GM23338 (cell line): ENCODE results near the gene PHF8. TPM values are rescaled to one million over a fixed set of nuclear protein-coding genes. Genes with fewer than 3 reads are reported as not detected.

Source experiments
- ATAC-seq: fragments of 200-7000 bp; cut with Tn5 transposase; 3 replicates; pipeline ENCODE4 v1.9.1; 2020
- DNase-seq: peaks from one replicate; pipeline ENCODE4 v3.0.0-alpha.2; 2015; ENCODE audit warnings: low spot score
- H2AFZ ChIP-seq: fragments of 200-600 bp; sonication (generic); 2 replicates; pipeline ENCODE4 v1.8.0; 2016; ENCODE audit warnings: antibody characterized with exemption, mild to moderate bottlenecking, moderate library complexity
- H3F3A ChIP-seq: fragments of 200-600 bp; sonication (generic); replicated peaks from 2 replicates; pipeline ENCODE4 v1.8.0; 2017; ENCODE audit warnings: antibody characterized with exemption, mixed run types, low read depth
- H3K27ac ChIP-seq: fragments of 200-600 bp; sonication (generic); 2 replicates; pipeline ENCODE4 v1.6.1; 2016; ENCODE audit warnings: low read depth
- H3K27me3 ChIP-seq: fragments of 200-600 bp; sonication (generic); 2 replicates; pipeline ENCODE4 v1.8.0; 2016; ENCODE audit warnings: mild to moderate bottlenecking, mixed run types, moderate library complexity; ENCODE audit not compliant: insufficient read depth
- H3K36me3 ChIP-seq: fragments of 200-600 bp; sonication (generic); 2 replicates; pipeline ENCODE4 v1.8.0; 2016; ENCODE audit warnings: mild to moderate bottlenecking; ENCODE audit not compliant: insufficient read depth
- H3K4me1 ChIP-seq: fragments of 200-600 bp; sonication (generic); 2 replicates; pipeline ENCODE4 v1.8.0; 2016; ENCODE audit warnings: mild to moderate bottlenecking, moderate library complexity; ENCODE audit not compliant: insufficient read depth
- H3K4me2 ChIP-seq: fragments of 200-600 bp; sonication (generic); 2 replicates; pipeline ENCODE4 v1.7.1; 2017; ENCODE audit warnings: mixed run types
- H3K4me3 ChIP-seq: fragments of 200-600 bp; sonication (generic); 2 replicates; pipeline ENCODE4 v1.6.1; 2016; ENCODE audit warnings: mixed run types
- H3K79me2 ChIP-seq: fragments of 200-600 bp; sonication (generic); replicated peaks from 2 replicates; pipeline ENCODE4 v1.8.0; 2017; ENCODE audit warnings: mild to moderate bottlenecking; ENCODE audit not compliant: insufficient read depth
- H3K9me2 ChIP-seq: fragments of 200-600 bp; sonication (generic); 2 replicates; pipeline ENCODE4 v1.8.0; 2017; ENCODE audit not compliant: insufficient read depth
- H4K20me1 ChIP-seq: fragments of 200-600 bp; sonication (generic); replicated peaks from 2 replicates; pipeline ENCODE4 v1.8.0; 2017; ENCODE audit warnings: mild to moderate bottlenecking; ENCODE audit not compliant: insufficient read depth
- H3K27ac Mint-ChIP-seq: 2 replicates; pipeline ENCODE4 v1.8.0; 2020; ENCODE audit warnings: inconsistent platforms, mild to moderate bottlenecking, moderate library complexity, mixed read lengths
- H3K27me3 Mint-ChIP-seq: 3 replicates; pipeline ENCODE4 v1.8.0; 2022; ENCODE audit warnings: low read depth, mild to moderate bottlenecking, moderate library complexity, mixed read lengths, inconsistent platforms; ENCODE audit not compliant: insufficient read depth, poor library complexity
- H3K36me3 Mint-ChIP-seq: 3 replicates; pipeline ENCODE4 v1.8.0; 2021; ENCODE audit warnings: low read depth, mild to moderate bottlenecking, inconsistent platforms, moderate library complexity, mixed read lengths
- H3K4me1 Mint-ChIP-seq: 3 replicates; pipeline ENCODE4 v1.8.0; 2020; ENCODE audit warnings: mild to moderate bottlenecking, inconsistent platforms, mixed read lengths
- H3K4me3 Mint-ChIP-seq: 3 replicates; pipeline ENCODE4 v1.8.0; 2021; ENCODE audit warnings: moderate library complexity, mild to moderate bottlenecking, inconsistent platforms, mixed read lengths
- H3K9me3 Mint-ChIP-seq: 3 replicates; pipeline ENCODE4 v1.8.0; 2020; ENCODE audit warnings: moderate library complexity, mild to moderate bottlenecking, inconsistent platforms, mixed read lengths
- EZH2phosphoT487 ChIP-seq: fragments of 200-600 bp; sonication (generic); IDR thresholded peaks from one replicate; pipeline ENCODE4 v1.8.1; 2018; ENCODE audit warnings: antibody characterized with exemption; ENCODE audit not compliant: unreplicated experiment
- POLR2AphosphoS5 ChIP-seq: IDR thresholded peaks from 2 replicates; pipeline ENCODE4 v1.6.1; 2016; ENCODE audit warnings: antibody characterized with exemption, low read depth
- STAT1 ChIP-seq: IDR thresholded peaks from one replicate; pipeline ENCODE4 v1.6.1; 2016; ENCODE audit warnings: antibody characterized with exemption; ENCODE audit not compliant: unreplicated experiment
- ZNF331 ChIP-seq: fragments of 250-450 bp; sonication (Bioruptor Pico); IDR thresholded peaks from 2 replicates; pipeline ENCODE4 v1.5.0; 2020; ENCODE audit warnings: low read depth, mild to moderate bottlenecking, moderate library complexity
- polyA plus RNA-seq: library from polyadenylated mRNA; unstranded; fragments of >200 nt; fragmentation: Nextera tagmentation; extraction: Ambion mirVana; gene quantifications from 2 replicates; pipeline ENCODE4 v1.2.1, GENCODE V29; 2016
- total RNA-seq: library from RNA; depleted of rRNA; stranded (reverse); fragments of >200 nt; shearing (Covaris generic); gene quantifications from 2 replicates; pipeline ENCODE4 v1.2.3, GENCODE V29; 2014
- TF ChIP-seq, protein P1 (sequence below): fragments of 250-450 bp; sonication (Bioruptor Pico); IDR thresholded peaks from 2 replicates; pipeline ENCODE4 v1.5.0; 2020; ENCODE audit warnings: mild to moderate bottlenecking, moderate library complexity
- TF ChIP-seq, protein P2 (sequence below): IDR thresholded peaks from 2 replicates; pipeline ENCODE4 v1.6.1; 2016; ENCODE audit warnings: antibody characterized with exemption

Gene PHF8
- total and polyA plus RNA-seq, 2 experiments from 2014 or later, result 12.8 to 30.6 TPM

DNA sequence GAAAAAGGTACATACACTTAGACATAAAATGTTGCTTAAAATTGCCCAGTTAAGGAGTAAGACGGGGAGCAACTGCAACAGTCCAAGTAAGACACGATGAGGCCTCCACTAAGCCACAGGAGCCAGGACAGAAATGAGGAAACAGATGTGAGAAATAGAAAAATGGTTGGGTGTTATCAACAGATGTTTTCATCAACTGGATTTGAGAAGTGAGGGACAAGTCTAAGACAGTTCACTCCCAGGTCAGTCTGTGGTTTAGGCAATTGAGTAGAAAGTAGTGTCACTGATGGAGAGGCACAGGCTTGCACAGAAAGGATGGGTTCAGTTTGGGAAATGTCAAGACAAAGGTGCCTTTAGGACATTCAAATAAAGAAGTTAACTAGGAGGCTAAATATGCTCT, 23.5 kb upstream of the PHF8 start (continued):
- TF ChIP-seq, protein P1, sequence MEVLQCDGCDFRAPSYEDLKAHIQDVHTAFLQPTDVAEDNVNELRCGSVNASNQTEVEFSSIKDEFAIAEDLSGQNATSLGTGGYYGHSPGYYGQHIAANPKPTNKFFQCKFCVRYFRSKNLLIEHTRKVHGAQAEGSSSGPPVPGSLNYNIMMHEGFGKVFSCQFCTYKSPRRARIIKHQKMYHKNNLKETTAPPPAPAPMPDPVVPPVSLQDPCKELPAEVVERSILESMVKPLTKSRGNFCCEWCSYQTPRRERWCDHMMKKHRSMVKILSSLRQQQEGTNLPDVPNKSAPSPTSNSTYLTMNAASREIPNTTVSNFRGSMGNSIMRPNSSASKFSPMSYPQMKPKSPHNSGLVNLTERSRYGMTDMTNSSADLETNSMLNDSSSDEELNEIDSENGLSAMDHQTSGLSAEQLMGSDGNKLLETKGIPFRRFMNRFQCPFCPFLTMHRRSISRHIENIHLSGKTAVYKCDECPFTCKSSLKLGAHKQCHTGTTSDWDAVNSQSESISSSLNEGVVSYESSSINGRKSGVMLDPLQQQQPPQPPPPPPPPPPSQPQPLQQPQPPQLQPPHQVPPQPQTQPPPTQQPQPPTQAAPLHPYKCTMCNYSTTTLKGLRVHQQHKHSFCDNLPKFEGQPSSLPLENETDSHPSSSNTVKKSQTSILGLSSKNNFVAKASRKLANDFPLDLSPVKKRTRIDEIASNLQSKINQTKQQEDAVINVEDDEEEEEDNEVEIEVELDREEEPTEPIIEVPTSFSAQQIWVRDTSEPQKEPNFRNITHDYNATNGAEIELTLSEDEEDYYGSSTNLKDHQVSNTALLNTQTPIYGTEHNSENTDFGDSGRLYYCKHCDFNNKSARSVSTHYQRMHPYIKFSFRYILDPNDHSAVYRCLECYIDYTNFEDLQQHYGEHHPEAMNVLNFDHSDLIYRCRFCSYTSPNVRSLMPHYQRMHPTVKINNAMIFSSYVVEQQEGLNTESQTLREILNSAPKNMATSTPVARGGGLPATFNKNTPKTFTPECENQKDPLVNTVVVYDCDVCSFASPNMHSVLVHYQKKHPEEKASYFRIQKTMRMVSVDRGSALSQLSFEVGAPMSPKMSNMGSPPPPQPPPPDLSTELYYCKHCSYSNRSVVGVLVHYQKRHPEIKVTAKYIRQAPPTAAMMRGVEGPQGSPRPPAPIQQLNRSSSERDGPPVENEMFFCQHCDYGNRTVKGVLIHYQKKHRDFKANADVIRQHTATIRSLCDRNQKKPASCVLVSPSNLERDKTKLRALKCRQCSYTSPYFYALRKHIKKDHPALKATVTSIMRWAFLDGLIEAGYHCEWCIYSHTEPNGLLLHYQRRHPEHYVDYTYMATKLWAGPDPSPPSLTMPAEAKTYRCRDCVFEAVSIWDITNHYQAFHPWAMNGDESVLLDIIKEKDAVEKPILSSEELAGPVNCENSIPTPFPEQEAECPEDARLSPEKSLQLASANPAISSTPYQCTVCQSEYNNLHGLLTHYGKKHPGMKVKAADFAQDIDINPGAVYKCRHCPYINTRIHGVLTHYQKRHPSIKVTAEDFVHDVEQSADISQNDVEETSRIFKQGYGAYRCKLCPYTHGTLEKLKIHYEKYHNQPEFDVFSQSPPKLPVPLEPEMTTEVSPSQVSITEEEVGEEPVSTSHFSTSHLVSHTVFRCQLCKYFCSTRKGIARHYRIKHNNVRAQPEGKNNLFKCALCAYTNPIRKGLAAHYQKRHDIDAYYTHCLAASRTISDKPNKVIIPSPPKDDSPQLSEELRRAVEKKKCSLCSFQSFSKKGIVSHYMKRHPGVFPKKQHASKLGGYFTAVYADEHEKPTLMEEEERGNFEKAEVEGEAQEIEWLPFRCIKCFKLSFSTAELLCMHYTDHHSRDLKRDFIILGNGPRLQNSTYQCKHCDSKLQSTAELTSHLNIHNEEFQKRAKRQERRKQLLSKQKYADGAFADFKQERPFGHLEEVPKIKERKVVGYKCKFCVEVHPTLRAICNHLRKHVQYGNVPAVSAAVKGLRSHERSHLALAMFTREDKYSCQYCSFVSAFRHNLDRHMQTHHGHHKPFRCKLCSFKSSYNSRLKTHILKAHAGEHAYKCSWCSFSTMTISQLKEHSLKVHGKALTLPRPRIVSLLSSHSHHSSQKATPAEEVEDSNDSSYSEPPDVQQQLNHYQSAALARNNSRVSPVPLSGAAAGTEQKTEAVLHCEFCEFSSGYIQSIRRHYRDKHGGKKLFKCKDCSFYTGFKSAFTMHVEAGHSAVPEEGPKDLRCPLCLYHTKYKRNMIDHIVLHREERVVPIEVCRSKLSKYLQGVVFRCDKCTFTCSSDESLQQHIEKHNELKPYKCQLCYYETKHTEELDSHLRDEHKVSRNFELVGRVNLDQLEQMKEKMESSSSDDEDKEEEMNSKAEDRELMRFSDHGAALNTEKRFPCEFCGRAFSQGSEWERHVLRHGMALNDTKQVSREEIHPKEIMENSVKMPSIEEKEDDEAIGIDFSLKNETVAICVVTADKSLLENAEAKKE, result no peak

DNA sequence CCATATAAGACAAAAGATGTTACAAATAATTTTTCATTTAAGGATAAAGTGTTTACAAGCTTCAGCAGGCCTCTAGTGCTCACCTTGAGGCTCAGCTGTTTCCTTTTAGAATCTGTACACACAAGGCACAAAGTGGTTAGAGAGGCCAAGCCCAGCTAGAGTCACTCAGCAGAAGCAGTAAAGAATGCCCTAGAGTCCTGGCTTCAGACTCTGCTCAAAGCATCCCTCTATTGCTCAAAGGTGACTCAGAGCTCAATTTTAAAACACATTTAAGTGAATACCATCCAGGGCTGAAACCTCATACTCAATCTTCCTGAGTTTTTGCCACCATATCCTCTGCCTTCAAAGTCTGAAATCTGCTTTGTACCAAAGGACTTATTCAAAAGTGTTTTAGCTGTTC, 22.6 kb upstream of the PHF8 start:
- DNase-seq, result no peak
- Mint-ChIP-seq H3K27ac (no peak overlapping the region), H3K9me3 (no peaks in the 10 kb centered on the region), H3K4me1 (peaks cover 9% of the 10 kb centered on the region), H3K4me3 (no peak overlapping the region), H3K27me3 (no peaks in the 10 kb centered on the region), H3K36me3 (no peaks in the 10 kb centered on the region)
- no peaks in the 10 kb centered on the region for H3K36me3 ChIP-seq
- no peaks in the 10 kb centered on the region for H3F3A ChIP-seq
- no peak overlapping the region for H3K4me3 ChIP-seq
- 0 out of 2 replicates have a peak, but pooled peaks cover 2% of the 10 kb centered on the region for H3K4me1 ChIP-seq
- no peaks in the 10 kb centered on the region for H3K79me2 ChIP-seq
- H3K27ac ChIP-seq, result no peak overlapping the region
- no peak for TF ChIP-seq EZH2phosphoT487
- TF ChIP-seq ZNF331, result no peak
- no peak for TF ChIP-seq STAT1
- no peak for TF ChIP-seq POLR2AphosphoS5
- TF ChIP-seq, protein P2, sequence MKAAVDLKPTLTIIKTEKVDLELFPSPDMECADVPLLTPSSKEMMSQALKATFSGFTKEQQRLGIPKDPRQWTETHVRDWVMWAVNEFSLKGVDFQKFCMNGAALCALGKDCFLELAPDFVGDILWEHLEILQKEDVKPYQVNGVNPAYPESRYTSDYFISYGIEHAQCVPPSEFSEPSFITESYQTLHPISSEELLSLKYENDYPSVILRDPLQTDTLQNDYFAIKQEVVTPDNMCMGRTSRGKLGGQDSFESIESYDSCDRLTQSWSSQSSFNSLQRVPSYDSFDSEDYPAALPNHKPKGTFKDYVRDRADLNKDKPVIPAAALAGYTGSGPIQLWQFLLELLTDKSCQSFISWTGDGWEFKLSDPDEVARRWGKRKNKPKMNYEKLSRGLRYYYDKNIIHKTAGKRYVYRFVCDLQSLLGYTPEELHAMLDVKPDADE, result no peak
- ATAC-seq, result no peak
- no peak overlapping the region for H2AFZ ChIP-seq
- H3K4me2 ChIP-seq, result no peak overlapping the region
- H3K27me3 ChIP-seq, result no peaks in the 10 kb centered on the region
- H4K20me1 ChIP-seq, result no peaks in the 10 kb centered on the region
- no peaks in the 10 kb centered on the region for H3K9me2 ChIP-seq
